WI38 (cell line): ENCODE results near the gene ATG9B.
"Not testable (repeated sequence)": the region's sequence is repeated elsewhere in the genome, so short reads cannot be mapped to it uniquely, and the experiment has no call there.

Experiments
- H3K4me3 ChIP-seq: 2 replicates; pipeline ENCODE4 v1.5.1; 2011; ENCODE audit warnings: low read depth, mild to moderate bottlenecking, control low read depth, low read length
- CTCF ChIP-seq: IDR thresholded peaks from 2 replicates; pipeline ENCODE4 v1.5.1; 2012; ENCODE audit warnings: low read depth, mild to moderate bottlenecking, control low read depth, low read length

ATG9B gene

DNA sequence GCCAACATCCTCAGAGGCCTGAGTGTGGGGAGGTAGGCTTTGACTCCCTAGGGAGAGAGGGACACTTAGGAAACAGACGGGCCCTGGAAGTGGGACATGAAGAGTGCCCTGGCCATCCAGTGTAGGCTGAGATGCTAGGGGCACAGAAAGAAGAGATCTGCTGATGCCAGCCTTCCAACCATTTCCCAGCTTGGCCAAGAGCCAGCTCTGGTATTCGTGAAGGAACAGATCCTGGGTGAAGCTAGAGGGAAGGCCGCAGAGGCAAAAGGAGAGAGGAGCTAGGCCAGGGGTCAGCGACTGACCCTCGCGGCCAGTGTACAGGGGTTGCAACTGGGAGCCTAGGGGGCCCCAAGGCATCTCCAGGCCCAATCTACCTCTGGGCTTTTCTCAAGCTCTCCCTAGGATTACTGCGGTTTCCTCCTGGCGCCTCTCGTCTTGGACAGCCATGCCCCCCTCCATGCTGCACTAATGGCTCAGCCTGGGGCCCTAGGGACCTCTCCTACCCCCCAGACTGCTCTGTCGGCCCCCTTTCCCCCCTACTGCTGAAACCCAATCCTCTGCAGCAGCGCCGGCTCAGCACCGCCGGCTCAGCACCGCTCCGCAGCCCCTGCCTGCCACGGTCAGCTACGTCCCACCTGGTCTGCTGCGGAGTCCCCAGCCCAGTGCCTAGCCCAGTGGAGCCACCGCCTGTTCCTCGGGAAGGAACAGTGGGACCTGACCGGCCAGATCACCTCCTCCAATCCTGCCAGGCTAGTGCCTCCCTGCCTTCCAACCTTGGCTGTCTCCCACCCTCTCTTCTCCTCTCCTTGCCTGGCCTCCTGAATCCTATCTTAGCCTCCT, 23.9 kb upstream of the ATG9B start, which contains the start of gene ASIC3:
Gene ASIC3 (plus strand): TSS at position 556 of the 840 bp plus-strand sequence. CDS start 355 bp downstream, outside the sequence.
- H3K4me3 ChIP-seq, result no peak within 1 kb of the TSS
- no peak for TF ChIP-seq CTCF

- no peak for TF ChIP-seq CTCF
- no peak overlapping the region for H3K4me3 ChIP-seq
Measured at GRCh38 chr7:151046603-151047573, 22.6 kb upstream of the ATG9B start.

DNA sequence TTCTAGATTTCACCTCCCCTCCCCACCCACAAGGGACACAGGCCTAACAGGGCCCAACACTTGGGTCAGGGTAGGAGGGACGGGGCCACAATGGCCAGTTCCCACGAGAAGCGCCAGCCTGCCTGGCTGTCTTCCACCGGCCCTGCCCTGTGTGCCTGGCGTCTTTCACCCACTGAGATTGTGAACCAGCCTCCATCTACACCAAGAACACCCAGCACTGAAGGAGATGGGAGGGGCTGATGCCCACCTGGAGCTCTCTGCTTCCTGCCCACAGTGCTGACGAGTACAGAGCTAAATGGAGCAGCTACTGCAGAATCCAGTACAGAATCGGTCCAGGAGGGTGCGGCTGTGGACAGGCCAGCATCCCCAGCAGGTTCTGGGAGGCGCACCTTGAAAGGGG, 21.7 kb upstream of the ATG9B start:
- TF ChIP-seq CTCF, result no peak

DNA sequence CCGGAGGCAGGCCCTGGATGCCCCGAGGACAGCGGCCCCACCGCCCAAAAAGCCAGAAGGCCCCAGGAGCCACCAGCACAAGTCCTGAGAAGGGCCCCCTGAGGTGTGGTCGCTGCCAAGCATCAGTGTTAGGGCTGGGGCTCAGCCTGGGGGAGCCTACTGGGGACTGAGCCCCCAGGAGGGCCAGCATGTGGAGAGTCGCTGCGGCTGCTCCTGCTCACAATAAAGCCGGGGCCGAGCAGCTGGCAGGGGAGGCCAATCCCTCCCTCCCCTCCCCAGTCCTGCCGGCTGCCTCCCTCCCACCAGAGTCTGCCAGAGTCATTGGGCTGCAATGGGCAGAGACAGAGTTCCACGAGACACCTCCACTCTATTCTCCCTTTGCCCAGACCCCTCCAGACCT, 21.0 kb upstream of the ATG9B start:
- TF ChIP-seq CTCF, result no peak
- H3K4me3 ChIP-seq, result no peak overlapping the region

More for the DNA sequence above, 21.7 kb upstream of the ATG9B start:
- no peak overlapping the region for H3K4me3 ChIP-seq

DNA sequence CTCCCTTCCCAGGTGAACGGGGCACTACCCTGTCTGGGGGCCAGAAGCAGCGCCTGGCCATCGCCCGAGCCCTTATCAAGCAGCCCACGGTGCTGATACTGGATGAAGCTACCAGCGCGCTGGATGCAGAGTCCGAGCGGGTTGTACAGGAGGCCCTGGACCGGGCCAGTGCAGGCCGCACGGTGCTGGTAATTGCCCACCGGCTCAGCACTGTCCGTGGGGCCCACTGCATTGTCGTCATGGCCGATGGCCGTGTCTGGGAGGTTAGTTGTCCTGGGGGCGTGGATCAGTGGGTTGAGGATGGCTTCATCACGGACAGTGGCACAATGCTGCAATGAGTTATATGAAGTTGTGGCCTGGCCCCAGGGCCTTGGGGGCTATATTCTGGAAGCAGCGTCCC, 19.7 kb upstream of the ATG9B start:
- no peak overlapping the region for H3K4me3 ChIP-seq
- TF ChIP-seq CTCF, result no peak

DNA sequence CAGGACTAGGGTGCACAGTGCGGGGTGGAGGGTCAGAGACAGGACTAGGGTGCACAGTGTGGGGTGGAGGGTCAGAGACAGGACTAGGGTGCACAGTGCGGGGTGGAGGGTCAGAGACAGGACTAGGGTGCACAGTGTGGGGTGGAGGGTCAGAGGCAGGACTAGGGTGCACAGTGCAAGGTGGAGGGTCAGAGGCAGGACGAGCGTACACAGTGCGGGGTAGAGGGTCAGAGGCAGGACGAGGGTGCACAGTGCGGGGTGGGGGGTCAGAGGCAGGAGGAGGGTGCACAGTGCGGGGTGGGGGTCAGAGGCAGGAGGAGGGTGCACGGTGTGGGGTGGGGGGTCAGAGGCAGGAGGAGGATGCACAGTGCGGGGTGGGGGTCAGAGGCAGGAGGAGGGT, 19.2 kb upstream of the ATG9B start:
- H3K4me3 ChIP-seq, result not testable (repeated sequence)

DNA sequence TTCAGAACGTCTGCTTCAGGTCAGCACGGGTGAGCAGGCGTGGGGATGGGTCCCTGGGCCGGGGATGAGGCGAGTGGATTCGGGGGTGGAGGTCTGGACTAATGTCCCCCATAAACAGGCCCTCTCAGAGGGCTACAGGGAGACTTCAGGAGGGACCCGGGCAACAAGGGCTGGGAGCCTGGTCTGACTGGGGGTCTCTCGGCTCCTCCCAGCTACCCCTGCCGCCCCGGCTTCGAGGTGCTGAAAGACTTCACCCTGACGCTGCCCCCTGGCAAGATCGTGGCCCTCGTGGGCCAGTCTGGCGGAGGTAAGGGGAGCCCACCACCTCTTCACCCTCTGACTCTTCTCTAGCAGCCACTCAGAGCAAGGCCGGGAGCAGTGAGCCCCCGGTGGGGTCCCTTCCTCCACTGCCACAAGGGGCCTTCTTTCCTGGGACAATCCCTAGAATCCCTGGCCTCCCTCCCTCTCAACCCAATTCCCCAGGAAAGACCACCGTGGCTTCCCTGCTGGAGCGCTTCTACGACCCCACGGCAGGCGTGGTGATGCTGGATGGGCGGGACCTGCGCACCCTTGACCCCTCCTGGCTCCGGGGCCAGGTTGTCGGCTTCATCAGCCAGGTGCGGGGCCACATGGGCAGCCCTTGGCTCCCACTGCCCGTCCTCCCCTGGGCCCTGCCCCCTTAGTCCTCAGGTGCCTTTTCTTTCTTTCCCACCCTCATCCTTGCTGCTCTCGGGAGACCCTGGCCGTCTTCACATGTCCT, 16.5 kb upstream of the ATG9B start:
- no peak overlapping the region for H3K4me3 ChIP-seq
- no peak for TF ChIP-seq CTCF
